GM23338 (cell line): ENCODE results near the gene FOXP2. TPM values are rescaled to one million over a fixed set of nuclear protein-coding genes. Genes with fewer than 3 reads are reported as not detected.

Source experiments
- ATAC-seq: fragments of 200-7000 bp; cut with Tn5 transposase; 3 replicates; pipeline ENCODE4 v1.9.1; 2020
- DNase-seq: peaks from one replicate; pipeline ENCODE4 v3.0.0-alpha.2; 2015; ENCODE audit warnings: low spot score
- H2AFZ ChIP-seq: fragments of 200-600 bp; sonication (generic); 2 replicates; pipeline ENCODE4 v1.8.0; 2016; ENCODE audit warnings: antibody characterized with exemption, mild to moderate bottlenecking, moderate library complexity
- H3F3A ChIP-seq: fragments of 200-600 bp; sonication (generic); replicated peaks from 2 replicates; pipeline ENCODE4 v1.8.0; 2017; ENCODE audit warnings: antibody characterized with exemption, mixed run types, low read depth
- H3K27ac ChIP-seq: fragments of 200-600 bp; sonication (generic); 2 replicates; pipeline ENCODE4 v1.6.1; 2016; ENCODE audit warnings: low read depth
- H3K27me3 ChIP-seq: fragments of 200-600 bp; sonication (generic); 2 replicates; pipeline ENCODE4 v1.8.0; 2016; ENCODE audit warnings: mild to moderate bottlenecking, mixed run types, moderate library complexity; ENCODE audit not compliant: insufficient read depth
- H3K36me3 ChIP-seq: fragments of 200-600 bp; sonication (generic); 2 replicates; pipeline ENCODE4 v1.8.0; 2016; ENCODE audit warnings: mild to moderate bottlenecking; ENCODE audit not compliant: insufficient read depth
- H3K4me1 ChIP-seq: fragments of 200-600 bp; sonication (generic); 2 replicates; pipeline ENCODE4 v1.8.0; 2016; ENCODE audit warnings: mild to moderate bottlenecking, moderate library complexity; ENCODE audit not compliant: insufficient read depth
- H3K4me2 ChIP-seq: fragments of 200-600 bp; sonication (generic); 2 replicates; pipeline ENCODE4 v1.7.1; 2017; ENCODE audit warnings: mixed run types
- H3K4me3 ChIP-seq: fragments of 200-600 bp; sonication (generic); 2 replicates; pipeline ENCODE4 v1.6.1; 2016; ENCODE audit warnings: mixed run types
- H3K79me2 ChIP-seq: fragments of 200-600 bp; sonication (generic); replicated peaks from 2 replicates; pipeline ENCODE4 v1.8.0; 2017; ENCODE audit warnings: mild to moderate bottlenecking; ENCODE audit not compliant: insufficient read depth
- H3K9me2 ChIP-seq: fragments of 200-600 bp; sonication (generic); 2 replicates; pipeline ENCODE4 v1.8.0; 2017; ENCODE audit not compliant: insufficient read depth
- H4K20me1 ChIP-seq: fragments of 200-600 bp; sonication (generic); replicated peaks from 2 replicates; pipeline ENCODE4 v1.8.0; 2017; ENCODE audit warnings: mild to moderate bottlenecking; ENCODE audit not compliant: insufficient read depth
- H3K27ac Mint-ChIP-seq: 2 replicates; pipeline ENCODE4 v1.8.0; 2020; ENCODE audit warnings: inconsistent platforms, mild to moderate bottlenecking, moderate library complexity, mixed read lengths
- H3K27me3 Mint-ChIP-seq: 3 replicates; pipeline ENCODE4 v1.8.0; 2022; ENCODE audit warnings: low read depth, mild to moderate bottlenecking, moderate library complexity, mixed read lengths, inconsistent platforms; ENCODE audit not compliant: insufficient read depth, poor library complexity
- H3K36me3 Mint-ChIP-seq: 3 replicates; pipeline ENCODE4 v1.8.0; 2021; ENCODE audit warnings: low read depth, mild to moderate bottlenecking, inconsistent platforms, moderate library complexity, mixed read lengths
- H3K4me1 Mint-ChIP-seq: 3 replicates; pipeline ENCODE4 v1.8.0; 2020; ENCODE audit warnings: mild to moderate bottlenecking, inconsistent platforms, mixed read lengths
- H3K4me3 Mint-ChIP-seq: 3 replicates; pipeline ENCODE4 v1.8.0; 2021; ENCODE audit warnings: moderate library complexity, mild to moderate bottlenecking, inconsistent platforms, mixed read lengths
- H3K9me3 Mint-ChIP-seq: 3 replicates; pipeline ENCODE4 v1.8.0; 2020; ENCODE audit warnings: moderate library complexity, mild to moderate bottlenecking, inconsistent platforms, mixed read lengths
- NANOG ChIP-seq: IDR thresholded peaks from 2 replicates; pipeline ENCODE4 v1.6.1; 2016; ENCODE audit warnings: antibody characterized with exemption, borderline replicate concordance
- POLR2AphosphoS5 ChIP-seq: IDR thresholded peaks from 2 replicates; pipeline ENCODE4 v1.6.1; 2016; ENCODE audit warnings: antibody characterized with exemption, low read depth
- STAT1 ChIP-seq: IDR thresholded peaks from one replicate; pipeline ENCODE4 v1.6.1; 2016; ENCODE audit warnings: antibody characterized with exemption; ENCODE audit not compliant: unreplicated experiment
- ZNF331 ChIP-seq: fragments of 250-450 bp; sonication (Bioruptor Pico); IDR thresholded peaks from 2 replicates; pipeline ENCODE4 v1.5.0; 2020; ENCODE audit warnings: low read depth, mild to moderate bottlenecking, moderate library complexity
- polyA plus RNA-seq: library from polyadenylated mRNA; unstranded; fragments of >200 nt; fragmentation: Nextera tagmentation; extraction: Ambion mirVana; gene quantifications from 2 replicates; pipeline ENCODE4 v1.2.1, GENCODE V29; 2016
- total RNA-seq: library from RNA; depleted of rRNA; stranded (reverse); fragments of >200 nt; shearing (Covaris generic); gene quantifications from 2 replicates; pipeline ENCODE4 v1.2.3, GENCODE V29; 2014
- TF ChIP-seq, protein P1 (sequence below): fragments of 250-450 bp; sonication (Bioruptor Pico); IDR thresholded peaks from 2 replicates; pipeline ENCODE4 v1.5.0; 2020; ENCODE audit warnings: mild to moderate bottlenecking, moderate library complexity
- TF ChIP-seq, protein P2 (sequence below): IDR thresholded peaks from one replicate; pipeline ENCODE4 v1.6.1; 2018; ENCODE audit warnings: antibody characterized with exemption; ENCODE audit not compliant: unreplicated experiment

Gene FOXP2
- total and polyA plus RNA-seq, 2 experiments from 2014 or later, result 0.03 to 0.24 TPM

DNA sequence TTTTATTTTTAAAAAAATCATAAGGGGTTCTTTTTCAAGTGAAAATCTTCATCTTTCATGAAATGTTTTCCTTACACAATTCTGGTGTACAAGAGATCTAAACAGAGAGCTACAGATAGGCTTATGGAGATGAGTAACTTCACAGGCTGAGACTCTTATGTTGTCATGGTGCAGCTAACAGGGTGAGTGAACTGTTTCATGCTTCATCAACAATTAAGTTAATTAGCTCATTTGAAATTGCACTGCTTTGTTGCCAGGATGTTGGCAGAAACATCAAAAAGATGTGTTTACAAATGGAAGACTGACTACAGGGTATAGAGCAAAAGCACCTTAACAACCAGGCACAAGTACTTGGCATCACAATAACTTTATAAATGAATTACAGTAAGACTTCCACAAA lies 230.8 kb downstream of the FOXP2 start (continued):
- TF ChIP-seq, protein P1, sequence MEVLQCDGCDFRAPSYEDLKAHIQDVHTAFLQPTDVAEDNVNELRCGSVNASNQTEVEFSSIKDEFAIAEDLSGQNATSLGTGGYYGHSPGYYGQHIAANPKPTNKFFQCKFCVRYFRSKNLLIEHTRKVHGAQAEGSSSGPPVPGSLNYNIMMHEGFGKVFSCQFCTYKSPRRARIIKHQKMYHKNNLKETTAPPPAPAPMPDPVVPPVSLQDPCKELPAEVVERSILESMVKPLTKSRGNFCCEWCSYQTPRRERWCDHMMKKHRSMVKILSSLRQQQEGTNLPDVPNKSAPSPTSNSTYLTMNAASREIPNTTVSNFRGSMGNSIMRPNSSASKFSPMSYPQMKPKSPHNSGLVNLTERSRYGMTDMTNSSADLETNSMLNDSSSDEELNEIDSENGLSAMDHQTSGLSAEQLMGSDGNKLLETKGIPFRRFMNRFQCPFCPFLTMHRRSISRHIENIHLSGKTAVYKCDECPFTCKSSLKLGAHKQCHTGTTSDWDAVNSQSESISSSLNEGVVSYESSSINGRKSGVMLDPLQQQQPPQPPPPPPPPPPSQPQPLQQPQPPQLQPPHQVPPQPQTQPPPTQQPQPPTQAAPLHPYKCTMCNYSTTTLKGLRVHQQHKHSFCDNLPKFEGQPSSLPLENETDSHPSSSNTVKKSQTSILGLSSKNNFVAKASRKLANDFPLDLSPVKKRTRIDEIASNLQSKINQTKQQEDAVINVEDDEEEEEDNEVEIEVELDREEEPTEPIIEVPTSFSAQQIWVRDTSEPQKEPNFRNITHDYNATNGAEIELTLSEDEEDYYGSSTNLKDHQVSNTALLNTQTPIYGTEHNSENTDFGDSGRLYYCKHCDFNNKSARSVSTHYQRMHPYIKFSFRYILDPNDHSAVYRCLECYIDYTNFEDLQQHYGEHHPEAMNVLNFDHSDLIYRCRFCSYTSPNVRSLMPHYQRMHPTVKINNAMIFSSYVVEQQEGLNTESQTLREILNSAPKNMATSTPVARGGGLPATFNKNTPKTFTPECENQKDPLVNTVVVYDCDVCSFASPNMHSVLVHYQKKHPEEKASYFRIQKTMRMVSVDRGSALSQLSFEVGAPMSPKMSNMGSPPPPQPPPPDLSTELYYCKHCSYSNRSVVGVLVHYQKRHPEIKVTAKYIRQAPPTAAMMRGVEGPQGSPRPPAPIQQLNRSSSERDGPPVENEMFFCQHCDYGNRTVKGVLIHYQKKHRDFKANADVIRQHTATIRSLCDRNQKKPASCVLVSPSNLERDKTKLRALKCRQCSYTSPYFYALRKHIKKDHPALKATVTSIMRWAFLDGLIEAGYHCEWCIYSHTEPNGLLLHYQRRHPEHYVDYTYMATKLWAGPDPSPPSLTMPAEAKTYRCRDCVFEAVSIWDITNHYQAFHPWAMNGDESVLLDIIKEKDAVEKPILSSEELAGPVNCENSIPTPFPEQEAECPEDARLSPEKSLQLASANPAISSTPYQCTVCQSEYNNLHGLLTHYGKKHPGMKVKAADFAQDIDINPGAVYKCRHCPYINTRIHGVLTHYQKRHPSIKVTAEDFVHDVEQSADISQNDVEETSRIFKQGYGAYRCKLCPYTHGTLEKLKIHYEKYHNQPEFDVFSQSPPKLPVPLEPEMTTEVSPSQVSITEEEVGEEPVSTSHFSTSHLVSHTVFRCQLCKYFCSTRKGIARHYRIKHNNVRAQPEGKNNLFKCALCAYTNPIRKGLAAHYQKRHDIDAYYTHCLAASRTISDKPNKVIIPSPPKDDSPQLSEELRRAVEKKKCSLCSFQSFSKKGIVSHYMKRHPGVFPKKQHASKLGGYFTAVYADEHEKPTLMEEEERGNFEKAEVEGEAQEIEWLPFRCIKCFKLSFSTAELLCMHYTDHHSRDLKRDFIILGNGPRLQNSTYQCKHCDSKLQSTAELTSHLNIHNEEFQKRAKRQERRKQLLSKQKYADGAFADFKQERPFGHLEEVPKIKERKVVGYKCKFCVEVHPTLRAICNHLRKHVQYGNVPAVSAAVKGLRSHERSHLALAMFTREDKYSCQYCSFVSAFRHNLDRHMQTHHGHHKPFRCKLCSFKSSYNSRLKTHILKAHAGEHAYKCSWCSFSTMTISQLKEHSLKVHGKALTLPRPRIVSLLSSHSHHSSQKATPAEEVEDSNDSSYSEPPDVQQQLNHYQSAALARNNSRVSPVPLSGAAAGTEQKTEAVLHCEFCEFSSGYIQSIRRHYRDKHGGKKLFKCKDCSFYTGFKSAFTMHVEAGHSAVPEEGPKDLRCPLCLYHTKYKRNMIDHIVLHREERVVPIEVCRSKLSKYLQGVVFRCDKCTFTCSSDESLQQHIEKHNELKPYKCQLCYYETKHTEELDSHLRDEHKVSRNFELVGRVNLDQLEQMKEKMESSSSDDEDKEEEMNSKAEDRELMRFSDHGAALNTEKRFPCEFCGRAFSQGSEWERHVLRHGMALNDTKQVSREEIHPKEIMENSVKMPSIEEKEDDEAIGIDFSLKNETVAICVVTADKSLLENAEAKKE (CRISPR knock-in tag), result no peak
- no peak for TF ChIP-seq POLR2AphosphoS5
- no peak for TF ChIP-seq NANOG
- no peak for TF ChIP-seq STAT1
- no peak for TF ChIP-seq ZNF331

DNA sequence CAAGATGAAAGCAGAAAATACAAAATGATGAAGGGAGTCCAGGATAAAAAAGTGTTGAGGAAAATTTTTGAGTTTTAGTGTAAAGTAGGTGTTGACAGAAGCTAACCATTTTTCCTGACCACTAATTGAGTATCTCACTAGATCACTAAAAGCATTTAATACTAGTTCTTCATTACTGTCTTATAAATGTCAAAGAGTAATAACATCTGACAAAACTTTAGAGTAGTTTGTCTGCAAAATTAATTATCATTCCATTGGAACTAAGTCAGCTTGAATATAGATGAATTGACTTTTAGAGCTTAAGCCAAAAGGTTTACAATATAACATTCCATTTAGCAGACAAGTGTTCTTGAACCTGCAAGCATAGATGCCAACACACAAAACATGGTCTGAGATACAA lies 232.9 kb downstream of the FOXP2 start:
- Histone ChIP-seq H3K27me3 (no peaks in the 10 kb centered on the region), H2AFZ (no peak overlapping the region), H3K4me1 (peaks cover 29% of the 10 kb centered on the region), H3K4me2 (no peak overlapping the region), H4K20me1 (no peaks in the 10 kb centered on the region), H3K36me3 (no peaks in the 10 kb centered on the region), H3F3A (no peaks in the 10 kb centered on the region), H3K27ac (no peak overlapping the region), H3K79me2 (no peaks in the 10 kb centered on the region), H3K9me2 (no peaks in the 10 kb centered on the region), H3K4me3 (no peak overlapping the region)
- DNase-seq (no peak), ATAC-seq (no peak)
- no peak overlapping the region for H3K4me3 Mint-ChIP-seq
- peaks cover 37% of the 10 kb centered on the region; the same call in 2 of the 3 replicates for H3K4me1 Mint-ChIP-seq
- H3K36me3 Mint-ChIP-seq, result no peaks in the 10 kb centered on the region
- no peaks in the 10 kb centered on the region for H3K9me3 Mint-ChIP-seq
- H3K27me3 Mint-ChIP-seq, result no peaks in the 10 kb centered on the region
- H3K27ac Mint-ChIP-seq, result no peak overlapping the region
- TF ChIP-seq POLR2AphosphoS5, result no peak
- no peak for TF ChIP-seq ZNF331
- TF ChIP-seq, protein P2, sequence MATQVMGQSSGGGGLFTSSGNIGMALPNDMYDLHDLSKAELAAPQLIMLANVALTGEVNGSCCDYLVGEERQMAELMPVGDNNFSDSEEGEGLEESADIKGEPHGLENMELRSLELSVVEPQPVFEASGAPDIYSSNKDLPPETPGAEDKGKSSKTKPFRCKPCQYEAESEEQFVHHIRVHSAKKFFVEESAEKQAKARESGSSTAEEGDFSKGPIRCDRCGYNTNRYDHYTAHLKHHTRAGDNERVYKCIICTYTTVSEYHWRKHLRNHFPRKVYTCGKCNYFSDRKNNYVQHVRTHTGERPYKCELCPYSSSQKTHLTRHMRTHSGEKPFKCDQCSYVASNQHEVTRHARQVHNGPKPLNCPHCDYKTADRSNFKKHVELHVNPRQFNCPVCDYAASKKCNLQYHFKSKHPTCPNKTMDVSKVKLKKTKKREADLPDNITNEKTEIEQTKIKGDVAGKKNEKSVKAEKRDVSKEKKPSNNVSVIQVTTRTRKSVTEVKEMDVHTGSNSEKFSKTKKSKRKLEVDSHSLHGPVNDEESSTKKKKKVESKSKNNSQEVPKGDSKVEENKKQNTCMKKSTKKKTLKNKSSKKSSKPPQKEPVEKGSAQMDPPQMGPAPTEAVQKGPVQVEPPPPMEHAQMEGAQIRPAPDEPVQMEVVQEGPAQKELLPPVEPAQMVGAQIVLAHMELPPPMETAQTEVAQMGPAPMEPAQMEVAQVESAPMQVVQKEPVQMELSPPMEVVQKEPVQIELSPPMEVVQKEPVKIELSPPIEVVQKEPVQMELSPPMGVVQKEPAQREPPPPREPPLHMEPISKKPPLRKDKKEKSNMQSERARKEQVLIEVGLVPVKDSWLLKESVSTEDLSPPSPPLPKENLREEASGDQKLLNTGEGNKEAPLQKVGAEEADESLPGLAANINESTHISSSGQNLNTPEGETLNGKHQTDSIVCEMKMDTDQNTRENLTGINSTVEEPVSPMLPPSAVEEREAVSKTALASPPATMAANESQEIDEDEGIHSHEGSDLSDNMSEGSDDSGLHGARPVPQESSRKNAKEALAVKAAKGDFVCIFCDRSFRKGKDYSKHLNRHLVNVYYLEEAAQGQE, result no peak
- TF ChIP-seq STAT1, result no peak
- TF ChIP-seq, protein P1 (CRISPR knock-in tag), result no peak
